Measurements from ENCODE around the gene PIEZO2. TPM values are rescaled to one million over a fixed set of nuclear protein-coding genes. Genes with fewer than 3 reads are reported as not detected.

The PIEZO2 gene
- total RNA-seq, 4 donors from 2014 or later, result 2.1 to 7.4 (median 2.5) TPM; not detected in 1

DNA sequence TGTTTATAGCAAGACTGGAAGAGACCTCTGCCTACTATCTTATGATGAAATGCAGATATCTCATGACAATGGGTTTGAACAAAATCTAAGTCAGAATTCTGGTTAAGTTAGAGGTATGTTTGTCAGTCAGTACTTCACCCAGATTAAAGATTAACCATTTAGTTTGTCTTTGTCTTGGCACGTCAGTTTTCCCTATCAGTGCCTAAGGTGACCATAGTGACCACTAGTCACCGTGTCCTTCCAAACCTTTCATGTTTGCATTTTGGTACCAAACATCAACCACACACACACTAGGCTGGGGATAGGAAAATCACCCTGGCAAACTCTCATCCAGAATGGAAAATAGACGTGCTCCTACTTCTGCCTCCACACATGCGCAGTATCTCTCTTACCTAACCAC lies 248.9 kb downstream of the PIEZO2 start:
- no peaks in the 10 kb centered on the region for H3K4me1 ChIP-seq
- 61 to 71% methylated on average over 4 of the region's 4 CpGs for WGBS, 2 donors

DNA sequence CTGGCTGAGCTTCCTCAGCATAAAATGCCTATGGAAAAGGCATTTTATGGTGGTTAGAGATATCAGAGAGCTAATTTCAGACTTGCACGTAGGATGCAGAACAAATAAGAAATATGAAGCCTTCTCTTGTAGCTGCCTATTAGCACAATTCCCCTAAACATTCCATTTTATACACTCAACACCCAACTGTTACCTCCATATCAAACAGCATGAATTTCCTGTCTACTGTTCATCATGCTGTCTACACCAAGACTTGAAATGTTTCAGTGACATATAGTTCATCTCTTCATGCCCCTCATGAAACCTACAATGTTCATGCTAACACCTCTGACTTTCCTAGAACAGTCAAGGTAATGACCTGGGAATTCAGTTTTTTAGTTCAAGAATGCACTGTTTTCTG lies 249.9 kb downstream of the PIEZO2 start:
- WGBS, 2 donors, result 35 to 78% methylated on average over 1 of the region's 1 CpG
- Histone ChIP-seq H3K4me1 (no peaks in the 10 kb centered on the region), H3K27ac (no peak overlapping the region), H3K36me3 (no peaks in the 10 kb centered on the region), H3K27me3 (no peaks in the 10 kb centered on the region), H3K9me3 (no peaks in the 10 kb centered on the region), H3K4me3 (no peak overlapping the region)
- no peak for DNase-seq
- intact Hi-C loops (cut with DNase I), result no loop called here
- TF ChIP-seq POLR2A (IDR thresholded peaks at IDR 0.05), result no peak
- TF ChIP-seq, protein P1, sequence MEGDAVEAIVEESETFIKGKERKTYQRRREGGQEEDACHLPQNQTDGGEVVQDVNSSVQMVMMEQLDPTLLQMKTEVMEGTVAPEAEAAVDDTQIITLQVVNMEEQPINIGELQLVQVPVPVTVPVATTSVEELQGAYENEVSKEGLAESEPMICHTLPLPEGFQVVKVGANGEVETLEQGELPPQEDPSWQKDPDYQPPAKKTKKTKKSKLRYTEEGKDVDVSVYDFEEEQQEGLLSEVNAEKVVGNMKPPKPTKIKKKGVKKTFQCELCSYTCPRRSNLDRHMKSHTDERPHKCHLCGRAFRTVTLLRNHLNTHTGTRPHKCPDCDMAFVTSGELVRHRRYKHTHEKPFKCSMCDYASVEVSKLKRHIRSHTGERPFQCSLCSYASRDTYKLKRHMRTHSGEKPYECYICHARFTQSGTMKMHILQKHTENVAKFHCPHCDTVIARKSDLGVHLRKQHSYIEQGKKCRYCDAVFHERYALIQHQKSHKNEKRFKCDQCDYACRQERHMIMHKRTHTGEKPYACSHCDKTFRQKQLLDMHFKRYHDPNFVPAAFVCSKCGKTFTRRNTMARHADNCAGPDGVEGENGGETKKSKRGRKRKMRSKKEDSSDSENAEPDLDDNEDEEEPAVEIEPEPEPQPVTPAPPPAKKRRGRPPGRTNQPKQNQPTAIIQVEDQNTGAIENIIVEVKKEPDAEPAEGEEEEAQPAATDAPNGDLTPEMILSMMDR (IDR thresholded peaks at IDR 0.05), result no peak

More for the DNA sequence above, 248.9 kb downstream of the PIEZO2 start:
- DNase-seq, result no peak
- no peaks in the 10 kb centered on the region for H3K27me3 ChIP-seq
- no peak overlapping the region for H3K27ac ChIP-seq
- no peaks in the 10 kb centered on the region for H3K36me3 ChIP-seq
- intact Hi-C loops (cut with DNase I), result no loop called here
- TF ChIP-seq, protein P1 (IDR thresholded peaks at IDR 0.05), result no peak
- TF ChIP-seq POLR2A (IDR thresholded peaks at IDR 0.05), result no peak
- H3K4me3 ChIP-seq, result no peak overlapping the region
- no peaks in the 10 kb centered on the region for H3K9me3 ChIP-seq

DNA sequence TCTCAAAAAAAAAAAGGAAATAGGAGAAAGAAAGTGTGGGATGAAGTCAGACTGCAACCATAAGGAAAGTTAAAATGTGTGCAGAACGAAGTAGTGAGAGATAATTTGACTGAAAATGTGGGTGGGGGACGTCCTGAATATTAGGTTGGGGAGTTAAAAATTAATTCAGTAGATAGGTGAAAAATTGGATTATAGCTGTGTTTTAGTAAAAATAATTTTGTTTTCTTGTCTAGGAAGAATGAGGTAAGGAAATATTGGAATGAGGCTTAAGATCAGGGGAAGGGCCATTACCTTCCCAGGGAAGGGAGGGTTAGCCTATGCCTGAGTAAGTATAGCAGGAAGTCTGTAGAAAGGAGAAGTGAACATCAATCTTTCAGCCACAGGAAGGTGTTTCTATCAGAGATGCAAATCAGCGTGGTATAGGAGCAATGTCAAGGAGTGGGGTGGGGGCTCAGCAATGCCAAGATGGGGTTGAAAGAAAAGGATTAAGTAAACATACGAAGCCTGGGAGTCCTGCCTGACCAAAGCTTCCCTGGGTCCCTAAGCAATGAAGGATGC lies 250.9 kb downstream of the PIEZO2 start:
- H3K9me3 ChIP-seq, result no peaks in the 10 kb centered on the region
- intact Hi-C loops (cut with DNase I), result no loop called here
- DNase-seq, result no peak
- TF ChIP-seq, protein P1 (IDR thresholded peaks at IDR 0.05), result no peak
- TF ChIP-seq POLR2A (IDR thresholded peaks at IDR 0.05), result no peak
- 51 to 56% methylated on average over 4 of the region's 4 CpGs for WGBS, 2 donors
- H3K36me3 ChIP-seq, result no peaks in the 10 kb centered on the region
- no peaks in the 10 kb centered on the region for H3K4me1 ChIP-seq
- no peak overlapping the region for H3K27ac ChIP-seq
- H3K27me3 ChIP-seq, result no peaks in the 10 kb centered on the region
- H3K4me3 ChIP-seq, result no peak overlapping the region

DNA sequence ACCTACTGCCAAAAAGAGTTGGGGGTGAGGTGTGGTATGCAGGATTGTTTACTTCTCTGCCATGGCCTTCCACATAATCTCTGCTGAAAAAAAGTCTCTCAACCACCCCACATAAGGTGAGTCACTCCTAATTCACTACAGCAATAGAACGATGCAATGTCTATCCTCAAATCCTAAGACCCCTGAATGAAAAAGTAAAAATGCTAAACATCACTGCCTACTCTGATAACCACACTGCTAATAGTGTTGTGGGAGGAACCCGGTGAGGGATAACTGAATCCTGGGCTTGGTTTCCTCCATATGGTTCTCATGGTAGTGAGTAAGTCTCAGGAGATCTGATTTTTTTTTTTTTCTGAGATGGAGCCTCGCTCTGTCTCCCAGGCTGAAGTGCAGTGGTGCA lies 252.5 kb downstream of the PIEZO2 start:
- DNase-seq, result no peak
- TF ChIP-seq, protein P1 (IDR thresholded peaks at IDR 0.05), result no peak
- TF ChIP-seq POLR2A (IDR thresholded peaks at IDR 0.05), result no peak
- Histone ChIP-seq H3K9me3 (no peaks in the 10 kb centered on the region), H3K36me3 (no peaks in the 10 kb centered on the region), H3K4me3 (no peak overlapping the region), H3K27ac (no peak overlapping the region), H3K27me3 (no peaks in the 10 kb centered on the region), H3K4me1 (no peaks in the 10 kb centered on the region)
- intact Hi-C loops (cut with DNase I), result no loop called here
- 73 to 77% methylated on average over 3 of the region's 3 CpGs for WGBS, 2 donors

DNA sequence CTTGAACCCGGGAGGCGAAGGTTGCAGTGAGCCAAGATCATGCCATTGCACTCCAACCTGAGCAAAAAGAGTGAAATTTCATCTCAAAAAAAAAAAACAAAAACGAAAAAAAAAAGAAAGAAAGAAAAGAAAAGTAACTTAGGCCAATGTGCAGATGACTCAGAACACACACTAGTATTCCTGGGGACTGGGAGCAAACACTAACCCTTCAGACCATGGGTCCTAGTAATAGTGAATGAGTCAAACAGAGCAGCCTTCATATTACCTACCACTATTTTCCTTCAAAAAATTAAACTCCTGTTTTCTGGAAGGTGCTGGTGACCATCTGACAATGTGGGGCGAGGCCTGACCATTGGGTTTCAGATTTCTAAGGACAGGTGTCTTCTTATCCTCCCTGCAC lies 253.4 kb downstream of the PIEZO2 start:
- no peak for TF ChIP-seq POLR2A (IDR thresholded peaks at IDR 0.05)
- TF ChIP-seq, protein P1 (IDR thresholded peaks at IDR 0.05), result no peak
- Histone ChIP-seq H3K4me3 (no peak overlapping the region), H3K9me3 (no peaks in the 10 kb centered on the region), H3K36me3 (no peaks in the 10 kb centered on the region), H3K27me3 (no peaks in the 10 kb centered on the region), H3K27ac (no peak overlapping the region), H3K4me1 (no peaks in the 10 kb centered on the region)
- 25 to 43% methylated on average over 2 to 4 of the region's 4 CpGs for WGBS, 2 donors
- DNase-seq, result no peak
- intact Hi-C loops (cut with DNase I), result no loop called here

All from esophagus squamous epithelium (tissue), 5 donors.